ENCODE measurements around the gene KCNAB2.
"Not testable (repeated sequence)": the region's sequence is repeated elsewhere in the genome, so short reads cannot be mapped to it uniquely, and the experiment has no call there.

The KCNAB2 gene

DNA sequence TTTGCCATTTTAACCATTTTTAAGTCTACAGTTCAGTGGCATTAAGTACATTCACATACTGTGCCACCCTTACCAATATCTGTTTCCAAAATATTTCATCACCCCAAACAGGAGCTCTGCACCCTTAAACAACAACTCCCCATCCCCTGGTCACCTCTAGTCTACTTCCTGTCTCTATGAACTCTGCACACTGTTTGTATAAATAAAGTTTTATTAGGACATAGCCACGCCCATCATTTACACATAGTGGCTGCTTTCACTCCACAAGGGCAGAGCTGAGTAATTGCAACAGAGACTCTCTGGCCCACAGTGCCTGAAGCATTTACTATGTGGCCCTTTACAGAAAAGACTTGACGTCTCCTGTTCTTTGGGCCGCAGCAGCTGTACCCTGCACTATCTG, 30.1 kb downstream of the KCNAB2 start:
- Histone ChIP-seq H3K4me3 (ENCODE audit: low read depth, low read length) (no peak overlapping the region), H3K27me3 (ENCODE audit: insufficient read depth, low read depth, severe bottlenecking) (no peaks in the 10 kb centered on the region), H3K9me3 (ENCODE audit: severe bottlenecking) (no peaks in the 10 kb centered on the region), H3K27ac (no peak overlapping the region), H3K36me3 (peaks cover 5% of the 10 kb centered on the region)
- DNase-seq, result no peak
- no peak for TF ChIP-seq CTCF (IDR thresholded peaks at IDR 0.05; ENCODE audit: low read depth, low read length)

GRCh38 chr1:6077061-6077460, 31.4 kb downstream of the KCNAB2 start:
- H3K27ac ChIP-seq; H3K4me3 ChIP-seq (ENCODE audit: low read depth, low read length); H3K9me3 ChIP-seq (ENCODE audit: severe bottlenecking); H3K27me3 ChIP-seq (ENCODE audit: insufficient read depth, low read depth, severe bottlenecking); DNase-seq; H3K36me3 ChIP-seq: not testable (repeated sequence)

- no peak for DNase-seq
- Histone ChIP-seq H3K9me3 (ENCODE audit: severe bottlenecking) (no peaks in the 10 kb centered on the region), H3K36me3 (peaks cover 5% of the 10 kb centered on the region), H3K27me3 (ENCODE audit: insufficient read depth, low read depth, severe bottlenecking) (no peaks in the 10 kb centered on the region), H3K4me3 (ENCODE audit: low read depth, low read length) (no peak overlapping the region), H3K27ac (no peak overlapping the region)
- TF ChIP-seq CTCF (IDR thresholded peaks at IDR 0.05; ENCODE audit: low read depth, low read length), result no peak
Observed at GRCh38 chr1:6077506-6077905, 31.8 kb downstream of the KCNAB2 start.

DNA sequence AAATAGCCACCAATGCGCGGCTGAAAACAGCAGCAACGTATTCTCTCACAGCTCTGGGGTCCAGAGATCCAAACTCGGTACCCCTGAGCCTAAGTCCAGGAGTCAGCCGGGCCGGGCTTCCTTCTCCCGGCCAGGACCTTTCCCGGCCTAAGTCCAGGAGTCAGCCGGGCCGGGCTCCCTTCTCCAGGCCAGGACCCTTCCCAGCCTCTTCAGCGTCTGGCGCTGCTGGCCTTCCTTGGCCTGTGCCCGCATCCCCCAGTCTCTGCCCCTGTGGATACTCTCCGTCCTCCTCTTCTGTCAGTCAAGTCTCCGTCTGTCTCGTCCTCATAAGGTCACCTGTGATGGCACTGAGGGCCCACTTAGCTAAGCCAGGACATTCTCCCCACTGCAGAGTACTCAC, 32.2 kb downstream of the KCNAB2 start:
- no peak for TF ChIP-seq CTCF (IDR thresholded peaks at IDR 0.05; ENCODE audit: low read depth, low read length)

GRCh38 chr1:6080469-6080868, 34.8 kb downstream of the KCNAB2 start:
- Histone ChIP-seq H3K9me3 (ENCODE audit: severe bottlenecking) (no peaks in the 10 kb centered on the region), H3K27ac (no peak overlapping the region), H3K27me3 (ENCODE audit: insufficient read depth, low read depth, severe bottlenecking) (no peaks in the 10 kb centered on the region), H3K4me3 (ENCODE audit: low read depth, low read length) (no peak overlapping the region), H3K36me3 (no peaks in the 10 kb centered on the region)
- peak; percentile 25 for DNase-seq
- peak; percentile 41 for TF ChIP-seq CTCF (IDR thresholded peaks at IDR 0.05; ENCODE audit: low read depth, low read length)

More for the DNA sequence above, 32.2 kb downstream of the KCNAB2 start:
- DNase-seq, result no peak
- no peaks in the 10 kb centered on the region for H3K9me3 ChIP-seq (ENCODE audit: severe bottlenecking)
- no peaks in the 10 kb centered on the region for H3K27me3 ChIP-seq (ENCODE audit: insufficient read depth, low read depth, severe bottlenecking)
- H3K4me3 ChIP-seq (ENCODE audit: low read depth, low read length), result no peak overlapping the region
- no peak overlapping the region for H3K27ac ChIP-seq
- H3K36me3 ChIP-seq, result peaks cover 5% of the 10 kb centered on the region

DNA sequence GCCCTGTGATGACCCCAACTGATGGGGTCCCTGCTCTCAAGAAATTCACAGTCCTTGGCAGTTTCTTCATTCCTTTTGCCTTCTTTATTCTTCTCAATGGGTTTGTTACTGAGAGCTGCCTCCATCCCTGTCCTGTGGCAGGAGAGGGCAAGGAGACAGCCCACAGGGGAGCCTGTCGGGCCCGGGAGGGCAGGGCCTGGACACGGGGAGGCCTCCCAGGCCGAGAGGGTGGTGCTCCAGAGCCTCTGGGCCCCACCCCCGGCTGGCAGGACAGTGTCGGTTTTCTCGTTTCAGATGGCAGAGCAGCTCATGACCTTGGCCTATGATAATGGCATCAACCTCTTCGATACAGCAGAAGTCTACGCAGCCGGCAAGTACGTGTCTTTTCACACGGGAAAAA, 36.2 kb downstream of the KCNAB2 start:
- Histone ChIP-seq H3K27ac (no peak overlapping the region), H3K36me3 (no peaks in the 10 kb centered on the region)

More for the DNA sequence above, 36.2 kb downstream of the KCNAB2 start:
- Histone ChIP-seq H3K4me3 (ENCODE audit: low read depth, low read length) (no peak overlapping the region), H3K27me3 (ENCODE audit: insufficient read depth, low read depth, severe bottlenecking) (no peaks in the 10 kb centered on the region), H3K9me3 (ENCODE audit: severe bottlenecking) (no peaks in the 10 kb centered on the region)
- no peak for TF ChIP-seq CTCF (IDR thresholded peaks at IDR 0.05; ENCODE audit: low read depth, low read length)
- DNase-seq, result no peak

Measured in WERI-Rb-1 (cell line).